OCI-LY7 (cell line): Measurements from ENCODE around the gene BAIAP2. TPM values are rescaled to one million over a fixed set of nuclear protein-coding genes. Genes with fewer than 3 reads are reported as not detected.

Experiments used
- BruUV-seq: library from RNA; stranded (reverse); fragments of 400-500 nt; replicated peaks from 2 replicates; lab custom pipeline; 2021; lab: Mats Ljungman, UMichigan
- CTCF ChIA-PET: fragments of 300-600 bp; sonication (Branson Sonifier 250); formaldehyde crosslinking; loops from one replicate; lab custom pipeline; 2022; ENCODE audit warnings: antibody characterized with exemption; ENCODE audit not compliant: unreplicated experiment; lab: Charles Lee
- POLR2A ChIA-PET: fragments of 300-600 bp; sonication (Branson Sonifier 250); formaldehyde crosslinking; loops from one replicate; lab custom pipeline; 2022; ENCODE audit warnings: antibody characterized with exemption; lab: Charles Lee
- DNase-seq: peaks from one replicate; pipeline ENCODE4 v3.0.0-alpha.2; 2015; ENCODE audit warnings: low spot score
- H2AFZ ChIP-seq: fragments of 200-600 bp; sonication (generic), shearing (Covaris generic); 2 replicates; pipeline ENCODE4 v1.6.1; 2014; ENCODE audit warnings: mild to moderate bottlenecking, antibody characterized with exemption, low read length, moderate library complexity
- H3K27ac ChIP-seq: fragments of 200-600 bp; sonication (generic); 2 replicates; pipeline ENCODE4 v1.5.1; 2014; ENCODE audit warnings: mixed run types, low read depth, mild to moderate bottlenecking, moderate library complexity, low read length, inconsistent platforms; ENCODE audit not compliant: poor library complexity, severe bottlenecking
- H3K36me3 ChIP-seq: fragments of 200-600 bp; sonication (generic); 2 replicates; pipeline ENCODE4 v1.6.1; 2014; ENCODE audit warnings: mild to moderate bottlenecking, antibody characterized with exemption, low read length, moderate library complexity, mixed read lengths; ENCODE audit not compliant: insufficient read depth
- H3K4me1 ChIP-seq: fragments of 200-600 bp; sonication (generic); 2 replicates; pipeline ENCODE4 v1.5.1; 2014; ENCODE audit warnings: mild to moderate bottlenecking, low read length; ENCODE audit not compliant: insufficient read depth, poor library complexity, severe bottlenecking
- H3K4me2 ChIP-seq: fragments of 200-600 bp; sonication (generic); 2 replicates; pipeline ENCODE4 v1.6.1; 2014; ENCODE audit warnings: mild to moderate bottlenecking, low read length
- H3K4me3 ChIP-seq: fragments of 200-600 bp; sonication (generic); 2 replicates; pipeline ENCODE4 v1.5.1; 2014; ENCODE audit warnings: mild to moderate bottlenecking, low read depth, low read length; ENCODE audit not compliant: poor library complexity, severe bottlenecking
- H3K79me2 ChIP-seq: fragments of 200-600 bp; sonication (generic); 2 replicates; pipeline ENCODE4 v1.6.1; 2016; ENCODE audit warnings: low read depth, mild to moderate bottlenecking, low read length, moderate library complexity, mixed read lengths; ENCODE audit not compliant: insufficient read depth
- H3K9me2 ChIP-seq: fragments of 200-600 bp; sonication (generic); 2 replicates; pipeline ENCODE4 v1.6.1; 2016; ENCODE audit warnings: mild to moderate bottlenecking, low read length, mixed read lengths; ENCODE audit not compliant: insufficient read depth
- H3K9me3 ChIP-seq: fragments of 200-600 bp; sonication (generic); 2 replicates; pipeline ENCODE4 v1.6.1; 2014; ENCODE audit warnings: mild to moderate bottlenecking, mixed run types, low read length, mixed read lengths
- H4K20me1 ChIP-seq: fragments of 200-600 bp; sonication (generic); 2 replicates; pipeline ENCODE4 v1.6.1; 2014; ENCODE audit warnings: mild to moderate bottlenecking, antibody characterized with exemption, low read length, moderate library complexity, mixed read lengths; ENCODE audit not compliant: insufficient read depth
- CTCF ChIP-seq: fragments of 200-600 bp; sonication (generic); conservative IDR thresholded peaks from 2 replicates; pipeline ENCODE4 v1.5.1; 2014; ENCODE audit warnings: mild to moderate bottlenecking, antibody characterized with exemption, low read length, moderate library complexity, mixed read lengths
- EZH2phosphoT487 ChIP-seq: fragments of 200-600 bp; sonication (generic); IDR thresholded peaks from 2 replicates; pipeline ENCODE4 v1.6.1; 2018; ENCODE audit warnings: low read depth, borderline replicate concordance, mild to moderate bottlenecking, mixed run types, antibody characterized with exemption, low read length, moderate library complexity, mixed read lengths
- intact Hi-C: fragments of 100-400 bp; cut with micrococcal nuclease; formaldehyde crosslinking; loops from one replicate; pipeline ENCODE4 v1.10.0; 2022; ENCODE audit not compliant: unreplicated experiment
- total RNA-seq, 2 experiments: library from RNA; depleted of rRNA in 1 of 2; stranded (reverse); fragments of >200 nt in 1 of 2; shearing (Covaris generic) in 1 of 2; gene quantifications; 2 replicates each; pipeline ENCODE4 v1.2.3, GENCODE V29; 2014 to 2022

The BAIAP2 gene
- total RNA-seq, 2 experiments from 2014 or later = 2.1 to 2.3 TPM

GRCh38 chr17:81095383-81095762, 60.4 kb downstream of the BAIAP2 start:
- no peaks in the 10 kb centered on the region for H3K9me2 ChIP-seq
- ChIA-PET CTCF (no interaction called here), POLR2A (no interaction called here)
- no peak overlapping the region for H2AFZ ChIP-seq
- TF ChIP-seq EZH2phosphoT487 (0 out of 2 replicates have a peak, but pooled peaks have one; percentile 17), CTCF (no peak)
- no TSS peak for BruUV-seq
- H3K27ac ChIP-seq = no peak overlapping the region
- intact Hi-C loops = no loop called here
- H4K20me1 ChIP-seq = no peaks in the 10 kb centered on the region
- no peaks in the 10 kb centered on the region for H3K79me2 ChIP-seq
- peaks cover 4% of the 10 kb centered on the region for H3K4me1 ChIP-seq
- no peaks in the 10 kb centered on the region for H3K36me3 ChIP-seq
- peak; percentile 38 for DNase-seq
- H3K4me2 ChIP-seq = no peak overlapping the region
- H3K4me3 ChIP-seq = no peak overlapping the region
- H3K9me3 ChIP-seq = no peaks in the 10 kb centered on the region

GRCh38 chr17:81096741-81097133, 61.8 kb downstream of the BAIAP2 start:
- H2AFZ ChIP-seq = no peak overlapping the region
- no peaks in the 10 kb centered on the region for H4K20me1 ChIP-seq
- H3K79me2 ChIP-seq = no peaks in the 10 kb centered on the region
- ChIA-PET CTCF (interaction anchor here (1.0 kb wide), 1 partner anchor 71 kb away, joined by 8 read pairs; no protein-coding TSS in a partner anchor), POLR2A (no interaction called here)
- intact Hi-C loops = loop anchor here (1.0 kb wide), 1 partner anchor 73 kb away; no protein-coding TSS in a partner anchor
- no peak overlapping the region for H3K27ac ChIP-seq
- H3K4me3 ChIP-seq = no peak overlapping the region
- TF ChIP-seq CTCF (no peak), EZH2phosphoT487 (no peak)
- H3K4me2 ChIP-seq = no peak overlapping the region
- H3K4me1 ChIP-seq = peaks cover 4% of the 10 kb centered on the region
- no TSS peak for BruUV-seq
- no peaks in the 10 kb centered on the region for H3K36me3 ChIP-seq
- no peaks in the 10 kb centered on the region for H3K9me2 ChIP-seq
- DNase-seq = no peak
- no peaks in the 10 kb centered on the region for H3K9me3 ChIP-seq

GRCh38 chr17:81097134-81097942, 62.4 kb downstream of the BAIAP2 start:
- Histone ChIP-seq H3K4me2 (no peak overlapping the region), H3K4me3 (no peak overlapping the region), H3K9me3 (no peaks in the 10 kb centered on the region), H3K36me3 (no peaks in the 10 kb centered on the region), H3K9me2 (no peaks in the 10 kb centered on the region), H3K4me1 (peaks cover 8% of the 10 kb centered on the region), H3K79me2 (no peaks in the 10 kb centered on the region), H3K27ac (no peak overlapping the region), H4K20me1 (no peaks in the 10 kb centered on the region), H2AFZ (no peak overlapping the region)
- intact Hi-C loops = loop anchor here (1.0 kb wide), 1 partner anchor 74 kb away; no protein-coding TSS in a partner anchor
- BruUV-seq = no TSS peak
- POLR2A ChIA-PET = interaction anchor here (0.7 kb wide), 1 partner anchor 720 kb away, joined by 6 read pairs; no protein-coding TSS in a partner anchor
- TF ChIP-seq EZH2phosphoT487 (no peak), CTCF (peak; percentile 56)
- CTCF ChIA-PET = interaction anchor here (0.5 to 1.0 kb wide), 2 partner anchors 71 to 101 kb away, joined by 3 to 8 read pairs; no protein-coding TSS in a partner anchor
- DNase-seq = no peak
